GOT3 (cell line): ENCODE data around the gene GALNT9.

Source experiments
- DNase-seq: peaks from one replicate; lab custom pipeline; 2025; ENCODE audit warnings: mixed read lengths; lab: John Stamatoyannopoulos, UW

Gene GALNT9

DNA sequence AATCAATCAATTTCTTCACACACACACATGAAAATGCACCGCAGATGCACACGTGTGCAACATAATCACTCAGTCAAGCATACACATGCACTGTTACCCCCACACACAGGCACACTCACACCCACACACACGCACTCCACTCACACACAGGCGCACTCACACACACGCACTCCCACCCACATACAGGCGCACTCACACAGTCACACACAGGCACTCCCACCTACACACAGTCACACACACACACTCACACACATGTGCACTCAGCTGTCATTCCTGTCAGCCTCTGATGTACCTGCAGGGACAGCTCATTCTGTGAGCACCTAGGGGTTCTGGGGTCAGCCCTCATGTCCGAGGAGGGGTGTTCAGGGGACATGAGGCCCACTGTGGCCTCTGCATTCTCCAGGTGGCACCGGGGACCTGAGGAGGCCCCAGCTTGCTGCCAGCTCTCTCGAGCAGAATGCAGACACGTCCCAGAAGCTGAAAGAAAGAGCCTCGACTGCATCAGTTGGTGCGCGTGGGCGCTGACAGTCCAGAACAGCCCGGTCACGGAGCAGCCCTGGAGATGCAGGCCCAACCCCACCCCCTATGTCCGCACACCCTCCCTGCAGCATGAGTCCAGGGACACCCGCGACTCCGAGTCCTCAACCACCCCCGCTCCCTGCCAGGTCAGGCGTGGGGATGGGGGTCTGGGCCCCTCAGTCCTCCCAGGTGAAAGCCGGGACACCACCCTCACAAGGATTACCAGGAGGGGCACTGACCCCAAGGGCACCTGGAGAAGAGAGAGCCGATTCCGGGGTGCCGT, 115.8 kb downstream of the GALNT9 start:
- no peak for DNase-seq

DNA sequence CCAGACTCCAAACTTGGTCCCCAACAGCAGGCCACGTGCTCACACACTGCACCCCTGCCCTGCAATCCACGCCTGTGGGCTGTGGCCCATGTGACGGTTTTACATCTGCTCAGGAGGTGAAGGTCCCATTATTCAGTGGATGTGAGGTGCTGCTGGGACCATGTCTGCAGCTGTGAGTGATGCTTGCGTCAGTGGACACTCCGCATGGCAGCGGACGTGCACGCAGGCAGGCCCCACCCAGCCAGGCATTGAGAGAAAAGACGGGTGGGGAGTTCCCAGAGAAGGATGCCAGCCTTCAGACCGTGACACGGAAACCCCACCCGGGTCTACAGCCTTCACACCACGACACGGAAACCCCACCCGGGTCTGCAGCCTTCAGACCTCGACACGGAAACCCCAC, 117.6 kb downstream of the GALNT9 start:
- DNase-seq = no peak

GRCh38 chr12:132211326-132211725, 118.1 kb downstream of the GALNT9 start:
- no peak for DNase-seq

- DNase-seq = no peak
Measured at GRCh38 chr12:132210223-132211055, 119.0 kb downstream of the GALNT9 start.

GRCh38 chr12:132209619-132210222, 119.7 kb downstream of the GALNT9 start:
- DNase-seq = no peak

GRCh38 chr12:132208153-132208823, 121.1 kb downstream of the GALNT9 start:
- no peak for DNase-seq

GRCh38 chr12:132207083-132207775, 122.2 kb downstream of the GALNT9 start:
- DNase-seq = no peak

- DNase-seq = no peak
Measured at GRCh38 chr12:132206046-132206434, 123.3 kb downstream of the GALNT9 start.

GRCh38 chr12:132205271-132206045, 123.9 kb downstream of the GALNT9 start:
- no peak for DNase-seq

DNA sequence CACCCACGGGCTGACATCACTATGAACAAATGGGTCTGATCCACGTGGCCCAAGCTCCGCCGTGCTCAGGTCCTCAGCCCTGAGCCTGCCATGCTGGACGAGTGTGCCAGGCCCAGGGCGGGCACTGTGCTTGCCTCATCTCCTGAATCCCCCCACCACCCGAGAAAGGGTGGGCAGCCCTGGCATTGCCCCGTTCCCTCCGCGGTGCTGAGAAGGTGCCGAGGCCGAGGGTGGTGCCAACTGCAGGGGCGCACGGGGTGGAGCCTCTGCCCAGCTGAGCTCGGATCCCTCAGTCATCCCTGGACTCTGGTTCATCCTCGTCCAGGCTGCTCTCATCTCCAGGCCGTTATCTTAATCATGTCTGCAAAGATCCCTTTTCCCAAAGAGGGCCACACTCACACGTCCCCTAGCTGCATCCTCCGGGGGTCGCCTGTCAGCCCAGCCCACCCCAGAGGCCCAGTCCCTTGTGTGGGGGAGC, 124.6 kb downstream of the GALNT9 start:
- no peak for DNase-seq

GRCh38 chr12:132204063-132204792, 125.2 kb downstream of the GALNT9 start:
- DNase-seq = no peak

DNA sequence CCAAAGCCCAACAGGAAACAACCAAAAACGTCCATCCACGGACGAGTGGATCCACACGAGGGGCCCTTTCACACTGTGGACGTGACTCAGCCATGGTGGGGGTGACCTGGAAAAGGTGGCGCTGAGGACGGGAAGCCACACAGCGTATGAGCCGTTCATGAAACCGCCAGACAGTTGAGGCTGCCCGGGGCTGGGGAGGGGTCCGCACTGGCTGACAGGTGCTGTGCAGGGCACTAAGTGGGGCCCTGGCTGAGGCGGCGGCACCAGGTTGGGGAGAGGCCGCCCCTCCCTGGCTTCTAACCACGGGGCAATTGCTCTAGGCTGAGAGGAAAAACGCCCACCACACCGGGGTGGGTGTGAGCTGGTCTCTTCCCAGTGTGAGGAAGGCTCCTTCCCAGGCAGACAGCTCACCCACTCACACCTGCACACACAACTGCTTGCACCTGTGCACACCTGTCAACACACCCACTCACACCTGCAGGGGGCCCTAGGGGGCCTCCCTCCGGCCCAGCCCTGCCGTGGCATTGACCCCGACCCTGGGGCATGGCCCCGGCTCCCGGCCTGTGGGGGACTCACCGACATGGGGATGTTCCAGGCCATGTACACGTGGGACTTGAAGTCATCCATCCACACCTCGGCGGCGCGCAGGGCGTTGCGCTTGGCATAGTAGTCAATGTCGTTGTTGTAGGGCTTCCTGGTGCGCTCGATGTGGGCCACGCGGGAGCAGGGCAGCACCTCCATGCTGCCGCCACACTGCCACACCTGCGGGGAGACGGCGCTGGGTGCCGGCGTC, 126.3 kb downstream of the GALNT9 start:
- DNase-seq = no peak

DNA sequence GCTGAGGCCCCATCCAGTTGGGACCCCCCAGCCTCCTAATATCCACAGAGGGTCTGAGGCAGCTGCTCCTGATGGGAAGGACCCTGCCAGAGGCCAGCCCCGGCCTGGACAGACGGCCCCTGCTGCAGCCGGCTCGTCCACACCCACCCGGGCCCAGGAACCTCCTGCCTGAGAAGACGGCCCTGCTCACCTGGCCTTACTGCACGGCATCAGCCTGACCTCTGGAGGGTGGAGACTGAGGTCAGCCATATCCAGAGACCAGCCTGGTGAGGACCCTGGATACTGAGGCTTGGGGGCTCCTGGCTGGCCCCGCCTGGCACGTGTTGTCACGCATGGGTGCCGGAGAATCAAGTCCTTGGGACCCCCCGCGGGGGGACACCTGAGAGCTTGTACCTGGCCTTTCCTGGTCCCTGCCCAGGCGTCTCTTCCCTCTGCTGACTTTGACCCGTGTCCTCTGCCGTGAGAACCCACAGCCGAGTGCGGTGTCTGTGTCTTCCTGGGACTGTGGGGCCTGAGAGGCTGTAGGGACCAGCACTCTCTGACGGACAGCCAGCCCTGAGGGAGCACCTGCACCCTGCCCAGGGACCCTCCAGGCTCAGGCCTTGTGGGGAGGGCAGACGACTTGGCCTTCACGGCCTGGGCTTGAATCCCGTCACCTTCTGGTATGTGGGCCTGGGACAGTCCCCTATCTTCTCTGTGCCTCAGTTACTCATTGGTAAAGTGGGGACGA, 127.8 kb downstream of the GALNT9 start:
- DNase-seq = no peak

DNA sequence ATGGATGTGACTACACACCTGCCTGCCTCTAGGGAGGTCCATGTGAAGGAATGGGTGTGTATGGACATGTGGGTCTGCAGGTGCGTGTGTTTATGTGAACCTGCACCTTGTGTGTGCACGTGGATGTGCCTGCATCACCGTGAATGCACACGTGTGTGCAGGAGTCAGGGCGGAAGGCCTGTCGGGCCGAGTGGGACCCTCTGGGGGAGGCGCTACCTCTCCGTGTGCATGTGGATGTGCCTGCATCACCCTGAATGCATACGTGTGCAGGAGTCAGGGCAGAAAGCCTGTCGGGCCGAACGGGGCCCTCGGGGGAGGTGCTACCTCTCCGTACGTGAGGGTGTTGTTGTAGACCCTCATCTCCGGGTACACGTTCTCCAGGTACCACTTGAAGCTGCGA, 128.6 kb downstream of the GALNT9 start:
- no peak for DNase-seq

- DNase-seq = no peak
Measured at GRCh38 chr12:132199526-132200319, 129.7 kb downstream of the GALNT9 start.

DNA sequence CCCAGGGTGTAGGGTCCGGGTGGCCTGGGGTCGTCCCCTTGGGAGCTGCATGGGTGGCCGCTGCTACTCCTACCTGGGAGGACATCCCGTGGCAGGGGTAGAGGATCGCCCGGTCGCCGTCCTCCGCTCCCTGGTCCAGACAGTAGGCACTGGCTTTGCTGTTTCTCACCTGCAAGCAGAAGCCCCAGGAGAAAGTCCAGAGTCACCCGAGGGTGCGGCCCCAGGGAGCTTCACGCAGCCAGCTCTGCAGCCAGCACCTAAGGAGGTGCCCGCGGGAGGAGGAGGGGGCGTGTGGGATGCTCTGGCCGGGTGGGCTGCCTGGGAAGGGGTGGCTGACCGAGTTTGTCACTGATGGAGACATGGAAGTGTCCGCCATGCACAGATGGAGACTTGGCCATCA, 130.3 kb downstream of the GALNT9 start:
- DNase-seq = no peak

DNA sequence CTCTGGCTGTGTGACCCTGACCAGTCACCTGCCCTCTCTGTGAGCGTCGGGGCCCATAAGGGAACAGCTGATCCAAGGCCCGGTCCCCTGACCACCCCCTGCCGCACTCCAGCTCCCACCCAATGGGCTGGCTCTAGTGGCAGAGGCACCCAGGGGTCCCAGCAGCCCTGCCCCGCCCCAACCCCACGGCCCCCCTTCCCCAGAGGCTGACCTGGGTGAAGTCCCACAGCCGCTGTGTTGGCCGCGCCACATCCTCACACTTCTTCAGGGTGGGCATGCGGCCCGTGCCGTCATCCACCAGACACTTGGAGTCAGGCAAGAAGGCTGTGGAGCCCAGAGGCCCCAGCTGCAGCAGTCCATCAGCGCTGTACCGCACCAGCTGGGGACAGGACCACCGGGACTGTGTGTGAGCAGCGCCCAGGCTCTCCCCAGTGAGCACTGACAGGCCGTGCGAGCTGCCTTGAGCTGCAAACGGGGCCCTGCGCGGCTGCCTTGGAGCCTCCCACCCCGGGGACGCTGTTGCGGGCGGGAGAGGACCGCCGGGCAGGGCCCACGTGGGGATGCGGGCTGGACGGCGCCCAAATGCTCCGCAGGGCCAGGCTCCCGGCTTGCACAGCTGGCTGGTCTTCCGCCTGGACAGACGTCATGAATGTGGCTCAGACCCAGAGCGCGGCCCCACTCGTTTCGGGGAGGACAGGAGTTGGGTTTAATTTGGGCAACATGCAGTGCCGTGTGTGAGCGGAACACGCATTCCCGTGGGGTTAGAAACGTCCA, 131.6 kb downstream of the GALNT9 start:
- no peak for DNase-seq
